HS-5 (cell line): ENCODE results near the gene KCTD19.
"Not testable (repeated sequence)": the region's sequence is repeated elsewhere in the genome, so short reads cannot be mapped to it uniquely, and the experiment has no call there.

Experiments used
- DNase-seq: peaks from one replicate; pipeline ENCODE4 v3.0.0-alpha.2; 2012; ENCODE audit warnings: low read depth

KCTD19 gene

DNA sequence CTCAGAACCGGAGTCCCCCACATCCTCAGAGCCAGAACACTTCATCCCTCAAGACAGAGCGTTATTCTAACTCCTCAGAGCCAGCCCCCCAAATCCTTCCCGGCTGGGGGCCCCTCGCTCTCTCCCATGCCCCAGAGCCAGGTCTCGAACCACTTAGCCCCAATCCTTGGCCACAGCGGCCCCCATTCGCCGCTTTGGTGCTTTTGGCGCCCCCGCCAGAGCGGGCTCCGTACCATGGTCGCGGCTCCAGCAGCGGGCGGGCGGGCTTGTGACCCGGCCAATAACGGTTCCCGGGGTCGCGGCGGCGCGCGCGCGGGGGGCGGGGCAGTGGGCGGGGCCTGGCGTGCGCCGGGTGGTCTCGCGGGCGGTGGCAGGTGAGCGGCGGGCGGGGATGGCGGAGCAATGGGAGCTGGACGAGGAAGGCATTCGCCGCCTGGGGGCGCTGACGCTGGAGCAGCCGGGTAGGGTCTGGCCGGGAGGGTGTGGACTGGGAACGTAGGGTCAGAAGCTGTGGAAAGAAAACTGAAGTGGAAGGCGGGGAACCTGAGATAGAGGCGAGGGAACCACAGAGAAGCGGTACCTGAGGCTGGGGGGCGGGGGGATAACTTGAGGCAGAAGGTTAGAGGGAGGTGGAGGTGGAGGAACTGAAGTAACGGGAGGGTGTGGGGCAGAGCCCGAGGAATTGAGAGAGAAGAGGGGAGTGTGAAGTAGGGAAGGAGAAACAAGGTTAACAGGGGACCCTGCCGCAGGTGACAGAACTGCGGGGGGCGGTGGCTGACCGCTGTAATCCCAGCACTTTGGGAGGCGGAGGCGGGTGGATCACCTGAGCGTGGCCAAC lies at the start of gene KCTD19, which contains the start of gene LRRC36:
TSS of gene KCTD19 (minus strand) at position 270 of the 838 bp plus-strand sequence. CDS start at position 236, 34 bp downstream.
TSS of gene LRRC36 (plus strand) at position 344 of the 838 bp plus-strand sequence. CDS start at position 392, 48 bp downstream.
- no peak for DNase-seq

DNA sequence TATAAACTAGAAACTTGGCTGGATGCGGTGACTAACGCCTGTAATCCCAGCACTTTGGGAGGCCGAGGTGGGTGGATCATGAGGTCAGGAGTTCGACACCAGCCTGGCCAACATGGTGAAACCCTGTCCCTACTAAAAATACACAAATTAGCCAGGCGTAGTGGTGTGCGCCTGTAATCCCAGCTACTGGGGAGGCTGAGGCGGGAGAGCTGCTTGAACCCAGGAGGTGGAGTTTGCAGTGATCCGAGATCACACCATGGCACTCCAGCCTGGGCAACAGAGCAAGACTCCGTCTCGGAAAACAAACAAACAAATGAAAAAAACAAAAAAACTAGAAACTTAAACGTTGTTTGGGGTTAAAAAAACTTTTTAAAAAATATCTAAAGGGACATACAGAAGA lies 49.5 kb upstream of the KCTD19 start:
- DNase-seq = not testable (repeated sequence)

DNA sequence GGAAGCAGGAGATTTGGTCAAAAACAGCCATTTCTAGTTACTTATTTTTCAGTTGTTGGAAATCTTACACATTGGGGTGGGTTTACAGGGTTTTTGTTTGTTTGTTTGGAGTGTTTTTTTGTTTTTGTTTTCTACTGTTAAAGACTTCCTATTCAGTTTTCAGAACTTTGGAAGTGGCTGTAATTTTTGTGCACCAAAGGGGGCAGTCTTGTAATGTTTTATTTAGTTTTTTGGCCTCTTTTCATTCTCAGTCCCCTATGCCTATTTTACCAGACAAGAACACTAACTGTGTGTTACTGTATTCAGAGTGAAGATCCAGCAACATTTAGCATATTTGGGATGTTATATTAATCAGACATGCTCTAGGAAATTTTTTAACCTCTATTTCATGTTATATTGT lies 46.1 kb upstream of the KCTD19 start:
- DNase-seq = no peak

DNA sequence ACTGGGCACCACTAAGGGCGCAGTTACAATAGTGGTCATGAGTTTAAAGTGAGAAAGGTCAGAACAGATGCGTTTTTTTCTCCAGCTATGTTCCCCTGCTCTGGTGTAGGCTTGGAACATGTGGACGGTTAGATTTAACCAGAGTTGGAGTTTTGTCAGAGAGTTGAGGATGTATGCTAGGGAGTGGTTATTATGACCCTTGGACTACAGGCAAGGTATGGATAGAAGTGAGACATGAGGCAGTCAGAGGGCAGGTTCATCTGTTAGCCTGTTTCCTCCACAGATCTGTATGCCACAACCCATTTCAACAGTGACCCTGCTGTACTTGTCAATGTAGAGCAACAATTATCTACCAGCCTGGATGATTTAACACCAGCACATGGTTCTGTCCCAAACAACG lies 44.1 kb upstream of the KCTD19 start:
- no peak for DNase-seq

DNA sequence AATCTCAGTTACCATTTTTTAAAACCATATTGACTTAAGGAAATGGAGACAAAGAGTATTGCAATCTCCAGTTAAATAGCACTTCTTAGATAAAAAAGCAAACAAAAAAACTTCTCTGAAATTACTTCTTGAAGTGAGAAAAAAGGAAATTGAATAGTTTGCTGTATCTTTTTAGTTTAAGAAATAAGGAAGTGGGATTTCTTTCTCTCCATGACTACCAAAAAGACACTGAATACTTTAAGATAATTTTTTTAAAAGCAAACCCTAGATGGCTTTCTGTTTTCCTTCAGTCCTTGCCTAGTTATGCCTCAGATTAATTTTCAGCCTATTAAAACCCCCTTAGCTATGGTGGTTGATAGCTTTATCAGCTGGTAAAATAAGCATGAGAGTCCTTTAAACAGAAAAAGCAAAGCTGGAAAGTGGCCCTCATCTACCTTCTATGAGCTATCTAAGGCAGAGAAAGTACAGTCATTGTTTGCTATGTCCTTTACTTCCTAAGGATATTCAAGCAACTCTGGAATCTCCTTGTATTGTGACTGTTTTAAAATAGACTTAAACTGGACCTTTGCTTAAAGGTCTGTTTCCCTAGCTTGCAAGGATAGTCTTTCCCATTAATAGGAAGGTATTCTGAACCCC lies 38.2 kb upstream of the KCTD19 start:
- DNase-seq = no peak

DNA sequence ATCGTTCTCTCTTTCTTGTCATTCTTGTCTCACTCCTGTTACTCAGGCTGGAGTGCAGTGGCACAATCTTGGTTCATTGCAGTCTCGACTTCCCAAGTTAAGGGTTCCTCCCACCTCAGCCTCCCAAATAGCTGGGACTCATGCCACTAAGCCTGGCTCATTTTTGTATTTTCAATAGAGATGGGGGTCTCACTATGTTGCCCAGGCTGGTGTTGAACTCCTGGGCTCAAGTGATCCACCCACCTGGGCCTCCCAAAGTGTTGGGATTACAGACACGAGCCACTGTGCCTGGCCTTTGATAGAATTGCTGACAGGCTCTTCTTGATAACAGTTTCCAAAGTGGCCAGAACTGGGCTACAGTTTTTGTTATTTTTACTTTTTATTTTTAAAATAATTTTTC lies 34.5 kb upstream of the KCTD19 start:
- no peak for DNase-seq

DNA sequence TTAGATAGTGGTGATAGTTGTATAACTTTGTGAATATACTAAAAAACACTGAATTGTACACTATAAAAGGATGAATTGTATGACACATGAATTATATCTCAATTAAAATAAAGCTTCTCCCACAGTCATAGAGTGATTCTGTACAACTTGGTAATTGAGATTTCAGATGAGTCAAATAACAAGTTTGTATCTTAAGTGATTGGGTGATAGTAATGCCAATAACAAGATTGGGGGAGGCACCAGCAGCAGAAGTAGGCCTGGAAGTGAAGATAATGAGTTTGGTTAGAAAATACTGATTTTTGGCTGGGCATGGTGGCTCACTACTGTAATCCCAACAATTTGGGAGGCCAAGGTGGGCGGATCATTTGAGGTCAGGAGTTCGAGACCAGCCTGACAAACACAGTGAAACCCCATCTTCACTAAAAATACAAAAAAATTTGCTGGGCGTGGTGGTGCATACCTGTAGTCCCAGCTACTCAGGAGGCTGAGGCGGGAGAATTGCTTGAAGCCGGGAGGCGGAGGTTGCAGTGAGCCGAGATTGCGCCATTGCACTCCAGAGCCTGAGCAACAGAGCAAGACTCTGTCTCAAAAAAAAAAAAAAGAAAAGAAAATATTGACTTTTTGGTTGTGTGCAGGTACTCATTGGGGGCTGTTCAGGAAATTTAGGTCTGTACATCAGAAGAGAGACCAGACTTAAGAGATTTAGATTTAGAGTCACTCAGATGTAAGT lies 33.2 kb upstream of the KCTD19 start:
- not testable (repeated sequence) for DNase-seq

DNA sequence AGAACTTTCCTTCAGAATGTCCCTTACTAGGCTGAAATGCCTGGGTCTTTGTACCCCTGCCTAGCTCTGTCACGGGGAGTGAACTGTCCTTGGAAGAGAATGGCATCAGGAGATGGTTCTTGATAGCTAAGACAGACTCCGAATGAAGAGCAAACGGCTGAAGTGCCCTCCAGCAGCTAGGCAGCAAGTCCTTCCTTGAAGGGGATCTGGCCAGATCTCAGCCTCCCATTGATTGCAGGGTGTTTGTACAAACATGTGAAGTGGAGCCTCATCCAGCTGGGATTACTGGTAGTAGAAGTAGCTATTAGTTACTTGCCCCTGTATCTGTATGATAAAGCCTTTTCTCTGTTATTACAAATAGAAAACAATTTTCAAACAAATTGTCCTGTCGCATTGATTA lies 31.0 kb upstream of the KCTD19 start:
- no peak for DNase-seq

DNA sequence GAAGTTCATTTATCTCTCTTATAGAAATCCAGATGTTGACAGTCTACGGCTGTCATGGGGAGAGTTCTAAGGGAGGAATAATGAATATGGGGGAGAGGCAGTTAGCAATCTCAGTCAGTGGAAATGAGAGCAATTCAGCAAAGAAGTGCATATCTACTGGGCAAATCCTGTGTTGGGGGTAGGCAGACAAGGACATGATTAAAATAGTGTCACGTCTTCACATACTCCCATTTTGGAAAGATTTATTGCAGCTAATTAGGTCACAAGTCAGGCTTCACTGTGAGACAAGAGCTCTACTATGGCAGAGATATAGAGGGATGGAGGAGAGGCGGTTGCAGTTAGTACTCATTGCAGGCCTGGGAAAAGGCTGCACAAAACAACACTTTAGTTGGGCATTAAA lies 29.9 kb upstream of the KCTD19 start:
- no peak for DNase-seq

DNA sequence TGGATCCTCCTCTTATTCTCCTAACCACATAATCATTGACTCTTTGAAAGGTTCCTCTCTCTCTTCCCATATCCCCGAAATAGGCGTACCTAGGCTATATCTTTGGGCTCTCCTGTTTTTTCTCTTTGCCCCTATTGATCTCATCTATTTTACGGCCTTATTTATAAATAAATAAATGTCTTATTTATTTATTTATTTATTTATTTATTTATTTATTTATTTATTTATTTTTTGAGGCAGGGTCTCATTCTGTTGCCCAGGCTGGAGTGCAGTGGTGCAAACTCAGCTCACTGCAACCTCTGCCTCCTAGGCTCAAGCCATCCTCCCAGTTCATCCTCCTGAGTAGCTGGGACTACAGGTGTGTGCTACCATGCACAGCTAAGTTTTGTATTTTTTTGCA lies 25.9 kb upstream of the KCTD19 start:
- not testable (repeated sequence) for DNase-seq

DNA sequence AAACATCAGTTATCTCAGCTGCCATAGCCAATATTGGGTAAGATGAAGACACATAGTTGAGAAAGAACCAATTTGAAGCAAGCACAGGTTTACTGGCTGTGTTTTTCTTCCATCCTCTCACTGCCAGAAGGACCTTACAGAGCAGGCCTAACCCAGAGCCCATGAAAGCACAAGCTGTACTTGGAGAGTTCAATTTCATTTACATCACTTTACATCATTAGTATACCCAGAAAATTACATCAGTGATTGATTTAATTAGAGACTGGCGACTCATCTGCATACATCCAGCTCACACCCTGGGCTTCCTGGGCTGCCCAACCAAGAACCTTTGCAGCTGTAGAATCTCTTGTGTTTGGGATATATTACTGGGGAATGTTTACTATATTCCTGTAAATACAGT lies 23.8 kb upstream of the KCTD19 start:
- DNase-seq = no peak

DNA sequence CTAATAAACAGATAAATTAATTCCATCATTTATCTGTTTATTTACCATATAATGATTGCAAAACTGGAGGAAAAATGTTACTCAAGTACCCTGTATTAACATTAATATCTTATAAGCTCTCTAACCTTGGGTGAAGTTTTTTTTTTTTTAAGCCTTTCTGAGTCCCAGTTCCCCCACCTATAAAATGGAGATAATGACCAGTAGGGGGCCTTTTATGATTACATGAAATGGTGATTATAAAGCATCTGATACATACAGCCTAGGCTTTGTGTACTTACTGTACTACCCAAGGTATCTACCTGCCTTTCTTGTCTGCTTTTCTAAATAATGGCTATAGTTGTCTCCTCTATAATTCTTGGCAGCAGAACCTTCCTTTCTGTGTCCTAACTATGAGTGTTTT lies 22.6 kb upstream of the KCTD19 start:
- DNase-seq = no peak

DNA sequence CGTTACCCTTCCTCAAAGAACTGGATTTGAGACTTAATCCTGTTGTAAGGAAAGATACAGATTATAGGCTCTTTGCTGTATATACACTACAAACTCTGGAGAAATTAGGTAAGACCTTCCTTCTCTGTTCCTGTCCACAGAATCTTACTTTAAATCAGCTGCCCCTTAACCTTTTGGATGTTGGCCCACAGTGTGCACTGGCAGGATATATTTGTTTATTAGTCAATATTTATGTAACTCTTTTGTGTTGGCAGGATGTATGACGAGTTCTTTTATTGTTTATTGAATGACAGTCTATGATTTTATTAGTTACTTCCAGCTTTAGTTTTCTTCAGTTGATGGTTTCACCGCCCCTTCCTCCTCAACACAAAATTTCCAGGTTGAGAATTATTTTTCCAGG lies 19.8 kb upstream of the KCTD19 start:
- DNase-seq = no peak

DNA sequence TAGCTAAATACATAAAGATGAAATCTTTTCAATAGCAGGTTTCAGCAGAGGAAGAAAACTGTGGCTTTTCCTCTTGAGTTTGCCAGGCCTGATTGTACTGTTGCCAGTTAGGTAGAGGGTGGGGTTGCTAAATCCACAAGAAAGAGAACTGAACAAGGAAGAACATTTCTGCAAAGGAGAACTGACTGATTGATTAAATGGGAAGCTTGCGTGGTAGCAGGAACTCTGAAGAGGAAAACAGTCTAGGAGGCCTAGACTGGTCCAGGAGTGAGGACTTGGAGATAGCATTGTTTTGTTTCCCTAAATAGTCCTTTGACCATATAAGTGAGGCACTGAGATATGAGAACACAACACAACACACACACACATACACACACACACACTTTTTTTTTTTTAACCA lies 18.9 kb upstream of the KCTD19 start:
- no peak for DNase-seq

DNA sequence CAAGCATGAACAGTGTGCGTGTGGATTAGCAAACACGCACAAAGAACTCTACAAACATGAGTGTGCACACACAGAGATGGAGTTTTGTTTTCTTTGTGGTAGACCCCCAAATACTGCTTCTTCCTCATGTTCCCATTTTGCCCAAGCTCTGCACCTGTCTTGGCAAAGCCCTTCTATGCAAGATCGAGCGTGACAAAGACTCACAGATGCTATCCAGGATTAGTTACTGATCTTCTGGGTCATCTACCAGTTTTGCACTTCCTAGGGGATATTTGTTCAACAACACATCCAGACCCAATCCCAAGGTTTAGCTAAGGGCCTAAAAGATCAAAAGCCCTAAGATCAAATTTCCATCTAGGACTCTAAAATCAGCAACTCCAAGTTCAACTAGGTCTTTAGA lies 16.1 kb upstream of the KCTD19 start:
- DNase-seq = no peak

DNA sequence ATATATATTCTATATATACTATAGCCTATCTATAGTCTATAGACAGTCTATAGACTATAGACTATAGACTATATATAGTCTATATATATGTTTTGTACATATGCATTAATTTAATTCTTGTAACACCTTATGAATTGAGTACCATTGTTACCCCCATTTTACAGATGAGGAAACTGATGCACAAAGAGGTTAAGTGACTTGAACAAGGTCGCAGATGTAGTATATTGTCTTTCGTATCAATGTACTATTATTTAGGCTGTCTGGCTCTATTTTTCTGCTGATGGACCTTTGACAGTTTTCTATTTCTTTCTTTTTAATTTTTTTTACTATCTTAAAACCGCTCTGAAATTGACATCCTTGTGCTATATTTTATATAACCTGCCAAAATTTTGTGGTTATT lies 14.7 kb upstream of the KCTD19 start:
- no peak for DNase-seq

DNA sequence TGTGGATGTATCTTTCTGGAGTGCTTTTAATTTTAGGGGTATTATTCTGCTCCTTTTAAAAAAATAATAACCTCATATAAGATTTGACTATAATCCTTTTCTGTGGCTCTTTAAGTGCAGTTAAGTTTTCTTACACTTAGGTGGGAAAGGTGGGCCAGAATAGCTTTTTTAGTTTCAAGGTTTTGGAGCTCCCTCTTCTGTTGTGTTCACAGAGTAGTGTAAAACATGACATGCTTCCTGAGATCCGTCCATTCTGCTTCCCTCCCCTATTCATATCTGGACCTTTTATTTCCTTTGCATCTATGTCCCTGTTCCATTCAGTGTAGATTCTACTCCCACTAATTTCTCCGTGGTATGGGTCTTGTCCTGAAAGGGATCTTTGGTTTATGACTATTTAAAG lies 12.9 kb upstream of the KCTD19 start:
- peak; percentile 9 for DNase-seq

DNA sequence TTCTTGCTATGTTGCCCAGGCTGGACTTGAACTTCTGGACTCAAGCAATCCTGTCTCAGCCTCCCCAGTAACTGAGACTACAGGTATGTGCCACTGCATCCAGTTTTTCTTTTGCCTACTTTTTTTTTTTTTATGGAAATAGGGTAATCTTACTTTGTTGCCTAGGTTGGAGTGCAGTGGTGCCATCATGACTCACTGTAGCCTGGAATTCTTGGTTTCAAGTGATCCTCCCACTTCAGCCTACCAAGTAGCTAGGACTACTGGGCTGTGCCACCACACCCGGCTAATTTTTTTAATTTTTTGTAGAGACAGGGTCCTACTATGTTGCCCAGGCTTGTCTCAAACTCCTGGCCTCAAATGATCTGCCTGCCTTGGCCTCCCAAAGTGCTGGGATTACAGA lies 10.1 kb upstream of the KCTD19 start:
- no peak for DNase-seq

DNA sequence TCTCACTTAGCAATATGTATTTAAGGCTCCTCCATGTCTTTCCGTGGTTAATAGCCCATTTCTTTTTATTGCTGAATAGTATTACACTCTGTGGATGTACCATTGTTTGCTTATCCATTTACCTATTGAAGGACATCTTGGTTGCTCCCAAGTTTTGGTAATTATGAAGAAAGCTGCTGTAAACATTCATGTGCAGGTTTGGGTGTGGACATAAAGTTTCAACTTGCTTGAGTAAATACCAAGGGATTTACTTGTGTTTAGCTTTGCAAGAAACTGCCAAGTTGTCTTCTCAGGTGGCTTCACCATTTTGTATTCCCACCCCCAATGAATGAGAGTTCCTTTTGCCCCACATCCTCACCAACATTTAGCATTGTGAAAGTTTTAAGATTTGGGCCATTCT lies 9.6 kb upstream of the KCTD19 start:
- no peak for DNase-seq

DNA sequence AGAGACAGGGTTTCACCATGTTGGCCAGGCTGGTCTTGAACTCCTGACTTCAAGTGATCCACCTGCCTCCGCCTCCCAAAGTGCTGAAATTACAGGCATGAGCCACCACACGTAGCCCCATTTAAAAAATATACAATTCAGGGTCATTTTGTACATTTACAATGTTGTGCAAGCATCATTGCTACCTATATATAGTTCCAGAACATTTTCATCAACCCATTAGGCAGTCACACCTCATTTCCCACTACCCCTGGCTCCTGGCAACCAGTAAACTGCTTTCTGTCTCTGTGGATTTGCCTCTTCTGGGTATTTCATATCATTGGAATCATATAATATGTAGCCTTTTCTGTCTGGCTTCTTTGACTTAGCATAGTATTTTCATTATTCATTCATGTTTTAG lies 6.8 kb upstream of the KCTD19 start:
- no peak for DNase-seq

DNA sequence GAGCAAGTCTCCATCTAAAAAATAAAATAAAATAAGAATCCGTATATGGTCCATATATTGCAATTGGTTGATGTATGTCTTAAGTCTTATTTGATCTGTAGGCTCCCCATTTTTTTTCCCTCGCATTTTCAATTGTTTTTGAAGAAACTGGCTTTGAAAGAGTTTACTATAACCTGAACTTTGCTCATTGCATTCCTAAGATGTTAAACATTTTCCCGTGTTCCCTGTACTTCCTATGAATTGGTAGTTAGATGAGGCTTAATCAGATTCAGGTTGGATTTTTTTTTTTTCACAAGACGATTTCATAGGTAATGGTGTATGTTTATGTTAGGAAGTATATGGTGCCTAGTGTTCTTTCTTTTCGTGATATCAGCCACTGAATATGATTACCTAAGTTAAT lies 3.4 kb upstream of the KCTD19 start:
- DNase-seq = peak; percentile 11

DNA sequence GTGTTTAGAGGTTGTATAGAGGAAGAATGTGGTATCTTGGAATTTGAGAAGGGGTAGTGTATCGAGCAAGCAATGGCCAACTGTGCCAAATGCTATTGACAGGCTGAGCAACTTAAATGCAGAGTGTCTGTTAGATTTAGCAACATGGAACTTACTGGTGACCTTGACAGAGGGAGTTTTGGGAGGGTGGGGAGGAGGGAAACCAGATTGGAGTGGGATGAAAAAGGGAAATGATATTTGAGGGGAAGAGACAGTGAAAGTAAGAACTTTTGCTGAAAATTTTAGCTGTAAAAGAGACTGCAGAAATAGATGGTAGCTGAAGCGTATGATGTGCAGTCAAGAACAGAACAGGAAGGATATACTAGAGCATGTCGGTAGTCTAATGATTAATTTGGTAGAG lies 1.2 kb upstream of the KCTD19 start:
- no peak for DNase-seq

DNA sequence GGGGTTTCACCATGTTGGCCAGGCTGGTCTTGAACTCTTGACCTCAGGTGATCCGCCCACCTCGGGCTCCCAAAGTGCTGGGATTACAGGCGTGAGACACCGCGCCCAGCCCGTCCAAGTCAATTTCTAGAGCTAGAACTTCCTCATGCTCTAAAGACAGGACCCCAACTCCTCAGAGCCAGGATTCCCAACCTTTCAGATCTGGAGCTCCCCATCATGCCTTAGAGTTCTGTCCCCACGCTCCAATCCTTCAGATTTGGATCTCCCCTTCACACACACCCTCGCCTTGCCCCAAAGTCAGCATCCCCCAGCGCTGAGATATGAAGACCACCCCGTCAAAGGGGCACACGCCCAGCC lies 448 bp downstream of the KCTD19 start:
- no peak for DNase-seq
